A673 (cell line): ENCODE measurements around the gene DPP10.

ENCODE experiments used
- CTCF ChIP-seq: fragments of 300-800, 200-600 bp; sonication (generic); conservative IDR thresholded peaks from 2 replicates; pipeline ENCODE4 v1.5.1; 2017; ENCODE audit warnings: low read depth, mild to moderate bottlenecking, antibody characterized with exemption, low read length, moderate library complexity, mixed read lengths
- EZH2 ChIP-seq: fragments of 200-600 bp; sonication (generic); IDR thresholded peaks from 2 replicates; pipeline ENCODE4 v1.6.1; 2017; ENCODE audit warnings: borderline replicate concordance, low read depth, mild to moderate bottlenecking, mixed read lengths, antibody characterized with exemption, low read length; ENCODE audit not compliant: poor library complexity, severe bottlenecking

- TF ChIP-seq CTCF (no peak), EZH2 (no peak)
These were observed 1001.2 kb downstream of the DPP10 start for GRCh38 chr2:115443539-115444185.
